Stimulated activated CD8-positive, alpha-beta memory T cell treated with anti-CD3 and anti-CD28 coated beads, Interleukin-7, amount 100 ng/mL, for 1 hour (primary cell): ENCODE measurements around the gene DENND6B.

Experiments
- DNase-seq, 2 donors: peaks; one replicate each; pipeline ENCODE4 v3.0.0-alpha.2; 2020; ENCODE audit warnings: low read depth in 2 of 2

The DENND6B gene

DNA sequence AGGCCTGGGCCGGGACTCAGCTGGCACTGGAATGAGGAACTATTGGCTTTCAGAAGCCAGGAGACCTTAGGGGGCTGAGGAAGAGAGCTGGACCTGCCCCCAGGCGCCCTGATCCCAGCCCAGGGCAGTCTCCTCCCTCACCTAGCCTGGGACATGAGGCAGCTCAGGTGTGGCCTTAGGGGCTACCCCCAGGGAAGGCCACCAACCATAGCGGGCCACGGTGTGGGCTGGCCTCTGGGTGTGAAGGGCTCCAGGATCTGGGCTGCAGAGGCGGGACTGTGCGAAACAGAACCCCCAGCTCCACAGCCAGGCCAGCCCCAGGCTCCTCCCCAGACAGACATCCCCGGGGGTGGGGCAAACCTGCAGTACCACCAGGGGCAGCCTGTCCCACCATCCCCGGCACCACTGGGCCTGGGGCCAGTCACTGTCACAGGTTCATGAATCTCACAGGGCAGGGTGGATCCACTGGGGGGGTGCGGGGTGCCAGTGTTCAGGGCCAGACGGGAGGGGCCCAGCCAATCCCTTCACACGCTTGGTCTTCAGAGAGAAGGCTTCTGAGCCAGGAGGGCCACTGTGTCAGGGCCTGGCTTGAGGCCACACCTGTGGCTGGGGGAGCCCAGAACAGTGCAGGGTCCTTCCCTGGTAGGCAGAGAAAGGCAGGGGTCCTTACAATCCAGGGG lies 22.8 kb downstream of the DENND6B start:
- DNase-seq = no peak

- no peak for DNase-seq
These were observed 23.3 kb downstream of the DENND6B start for GRCh38 chr22:50303515-50303847.

DNA sequence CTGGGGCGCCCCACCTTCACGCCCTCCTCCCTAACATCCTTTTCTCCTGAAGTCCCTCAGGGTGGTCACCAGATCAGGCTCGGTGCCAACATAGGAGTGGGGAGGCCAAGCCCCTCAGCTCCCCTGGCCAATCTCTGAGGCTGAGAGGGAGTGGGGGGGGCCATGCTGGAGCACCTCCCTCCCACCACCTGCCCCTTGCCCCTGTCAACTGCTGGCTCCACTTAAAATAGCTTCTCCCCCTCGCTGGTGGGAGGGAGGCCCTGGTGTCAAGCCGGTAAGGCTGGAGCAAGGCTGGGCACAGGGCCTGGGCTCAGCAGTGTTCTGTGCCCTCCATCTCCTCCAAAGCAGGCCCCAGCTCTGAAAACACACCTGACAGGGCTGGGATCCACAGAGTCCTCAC lies 24.2 kb downstream of the DENND6B start:
- no peak for DNase-seq

- no peak for DNase-seq
These were observed 24.7 kb downstream of the DENND6B start for GRCh38 chr22:50302041-50302541.

GRCh38 chr22:50301581-50301991 lies 25.2 kb downstream of the DENND6B start:
- DNase-seq = no peak

GRCh38 chr22:50300620-50301257 lies 26.1 kb downstream of the DENND6B start:
- no peak for DNase-seq

DNA sequence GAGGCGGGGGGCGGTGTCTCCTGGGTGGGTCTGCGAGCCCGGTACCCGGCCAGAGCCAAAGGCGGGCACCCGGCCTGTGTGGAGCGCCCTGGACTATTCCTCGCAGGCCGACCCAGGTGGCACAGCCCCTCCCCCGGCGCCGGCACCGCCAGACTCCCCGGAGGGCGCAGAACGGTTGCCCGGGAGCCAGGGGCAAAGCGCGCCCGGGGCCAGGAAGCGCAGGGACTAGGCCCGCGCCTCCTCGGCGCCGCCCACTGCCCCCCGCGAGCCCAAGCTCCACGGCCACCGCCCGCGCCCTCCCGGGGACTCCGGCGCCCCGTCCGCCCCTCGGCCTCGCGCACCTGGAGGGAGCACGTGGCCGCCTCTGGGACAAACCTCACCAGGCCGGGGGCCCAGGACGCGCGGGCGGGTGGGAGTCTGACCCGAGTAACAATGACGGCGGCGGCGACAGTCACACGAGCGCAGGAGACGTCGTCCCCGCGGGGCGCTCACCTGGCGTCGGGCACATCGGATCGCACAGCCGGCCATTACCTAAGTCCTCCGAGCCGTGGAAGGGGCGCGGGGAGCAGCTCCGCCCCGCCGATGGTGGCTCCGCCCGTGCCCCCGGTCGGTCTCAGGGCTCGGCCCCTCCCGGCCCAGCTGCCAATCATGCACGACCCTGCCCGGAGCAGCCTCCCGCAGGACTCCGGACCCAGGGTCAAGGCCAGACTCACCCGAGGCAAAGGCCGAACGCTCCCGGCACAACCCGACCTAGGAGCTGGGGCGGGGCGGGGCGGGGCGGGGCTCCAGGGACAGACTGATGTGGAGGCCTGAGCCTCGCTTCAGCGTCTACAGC lies 26.8 kb downstream of the DENND6B start:
- no peak for DNase-seq

GRCh38 chr22:50298937-50299784 lies 27.7 kb downstream of the DENND6B start:
- DNase-seq = no peak

GRCh38 chr22:50298266-50298637 lies 28.6 kb downstream of the DENND6B start:
- DNase-seq = no peak

- DNase-seq = no peak
These were observed 29.1 kb downstream of the DENND6B start for GRCh38 chr22:50297510-50298265.

DNA sequence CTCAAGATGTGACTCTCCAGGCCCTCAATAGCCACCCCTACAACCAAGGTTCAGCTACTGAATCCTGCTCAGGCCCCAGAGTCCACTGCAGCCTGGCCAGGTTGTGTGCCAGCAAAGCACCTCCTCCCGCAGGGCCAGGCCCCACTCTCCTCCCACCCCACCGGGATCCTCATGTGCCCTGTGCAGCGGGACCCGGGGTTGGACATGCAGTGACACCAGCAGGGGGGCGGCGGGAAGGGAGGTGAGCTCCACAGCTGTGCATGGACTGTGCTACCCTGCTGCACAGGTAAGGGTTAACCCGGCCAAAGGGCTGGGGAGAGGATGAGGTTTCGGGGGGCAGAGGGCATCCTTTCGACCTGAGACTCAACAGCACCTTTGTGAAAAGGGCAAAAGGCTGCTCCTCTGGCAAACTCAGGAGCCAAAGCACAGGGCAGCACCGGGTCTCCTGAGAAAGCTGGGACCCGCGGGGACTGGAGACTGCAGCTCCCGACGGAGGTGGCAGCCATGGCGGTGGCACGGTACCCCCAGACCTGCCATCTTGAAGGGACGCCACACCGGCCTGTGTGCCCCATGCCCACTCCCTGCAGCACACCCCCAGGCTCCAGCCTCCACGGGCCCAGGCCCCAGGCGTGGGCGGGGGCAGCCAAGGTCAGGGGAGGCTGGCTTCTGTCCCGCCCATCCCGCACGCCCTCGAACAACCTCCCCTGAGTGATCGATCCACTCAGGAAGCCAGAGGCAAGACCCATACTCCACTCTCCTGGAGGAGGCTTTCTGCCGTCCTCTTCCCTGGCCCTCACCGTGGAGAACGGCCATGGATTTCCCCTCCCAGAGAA lies 29.9 kb downstream of the DENND6B start:
- no peak for DNase-seq

DNA sequence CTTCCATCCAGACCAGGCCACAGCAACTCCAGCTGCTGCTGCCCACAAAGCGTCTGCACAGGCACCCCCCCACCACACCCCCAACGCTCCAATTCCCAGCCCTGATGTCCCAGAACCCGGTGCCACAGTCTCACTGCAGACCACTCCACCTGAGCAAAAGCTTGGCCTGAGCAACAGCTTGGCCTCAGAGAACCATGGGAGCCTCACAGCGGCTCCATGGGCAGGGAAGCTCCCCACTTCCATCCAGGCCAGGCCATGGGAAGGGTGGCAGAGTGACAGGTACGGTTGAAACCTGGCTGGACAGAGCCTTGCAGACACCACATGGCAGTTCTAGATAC lies 32.5 kb downstream of the DENND6B start:
- DNase-seq = no peak

DNA sequence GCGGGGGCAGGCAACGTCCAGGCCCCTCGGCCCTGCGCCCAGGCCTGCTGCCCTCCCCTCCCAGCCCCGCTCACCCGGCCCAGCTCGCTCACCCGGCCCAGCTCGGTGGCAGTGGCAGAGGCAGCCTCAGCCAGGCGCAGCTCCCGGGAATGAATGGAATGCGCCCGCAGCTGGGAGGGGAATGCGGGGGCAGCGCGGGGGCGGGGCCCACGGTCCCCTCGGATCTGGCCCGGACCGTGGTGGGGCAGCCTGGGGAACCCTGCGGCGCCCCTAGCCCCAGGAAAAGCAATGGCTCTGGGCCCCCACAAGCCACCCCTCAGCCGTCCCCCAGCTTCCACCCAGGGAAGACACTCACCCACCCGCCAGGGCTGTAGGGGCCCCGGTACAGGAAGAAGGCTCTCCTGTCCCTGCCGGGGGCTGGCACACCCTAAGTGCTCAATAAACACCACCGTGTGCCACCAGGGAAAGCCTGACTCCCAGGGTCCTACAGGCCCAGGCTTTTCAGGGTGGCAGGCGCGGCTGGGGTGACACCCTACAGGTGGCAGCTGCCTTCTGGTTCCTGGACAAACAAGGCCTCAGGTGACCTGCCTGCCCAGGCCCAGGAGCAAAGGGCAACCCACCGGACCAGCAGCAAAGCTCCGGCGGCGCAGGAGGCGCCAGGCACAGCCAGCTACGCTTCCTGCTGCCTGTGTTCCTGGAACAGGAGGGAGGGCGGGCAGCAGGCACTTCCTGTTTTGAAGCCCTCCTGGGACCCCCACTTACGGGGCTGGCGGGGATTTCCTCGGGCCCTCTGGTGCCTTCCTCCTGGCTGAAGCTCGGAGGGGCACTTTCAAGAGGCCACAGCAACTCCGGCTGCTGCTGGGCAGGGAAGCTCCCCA lies 33.1 kb downstream of the DENND6B start:
- DNase-seq = no peak

- no peak for DNase-seq
These were observed 34.0 kb downstream of the DENND6B start for GRCh38 chr22:50292643-50293440.

DNA sequence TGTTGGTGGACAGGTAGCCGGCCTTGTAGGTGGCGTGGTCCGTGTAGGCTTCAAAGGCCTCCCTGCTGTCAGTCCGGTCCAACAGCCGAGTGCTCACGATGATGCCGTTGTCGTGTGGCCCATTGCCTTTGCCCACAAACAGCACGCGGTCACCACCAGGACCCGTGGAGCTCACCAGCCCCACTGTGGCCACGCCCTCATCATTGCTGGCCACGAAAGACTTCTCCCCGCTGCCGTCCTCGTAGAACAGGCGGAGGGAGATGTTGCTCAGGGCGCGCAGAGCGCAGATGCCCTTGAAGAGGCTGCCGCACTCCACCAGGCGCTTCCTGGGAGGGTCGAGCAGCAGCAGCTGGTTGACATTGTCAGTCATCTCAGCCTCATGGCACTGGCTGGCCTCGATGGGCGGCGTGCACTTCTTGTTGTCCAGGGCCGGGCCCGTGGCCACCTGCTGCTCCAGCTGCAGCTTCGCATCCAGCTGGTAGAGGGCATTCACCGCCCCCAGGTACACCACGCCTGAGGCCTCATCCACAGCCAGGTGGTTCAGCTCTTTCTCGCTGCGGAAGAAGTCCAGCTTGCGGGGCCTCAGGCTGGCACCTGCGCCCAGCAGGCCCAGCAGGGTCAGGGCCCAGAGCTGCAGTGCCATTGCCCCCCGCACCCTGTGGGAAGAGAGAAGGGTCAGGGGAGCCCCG lies 36.7 kb downstream of the DENND6B start:
- DNase-seq = no peak

DNA sequence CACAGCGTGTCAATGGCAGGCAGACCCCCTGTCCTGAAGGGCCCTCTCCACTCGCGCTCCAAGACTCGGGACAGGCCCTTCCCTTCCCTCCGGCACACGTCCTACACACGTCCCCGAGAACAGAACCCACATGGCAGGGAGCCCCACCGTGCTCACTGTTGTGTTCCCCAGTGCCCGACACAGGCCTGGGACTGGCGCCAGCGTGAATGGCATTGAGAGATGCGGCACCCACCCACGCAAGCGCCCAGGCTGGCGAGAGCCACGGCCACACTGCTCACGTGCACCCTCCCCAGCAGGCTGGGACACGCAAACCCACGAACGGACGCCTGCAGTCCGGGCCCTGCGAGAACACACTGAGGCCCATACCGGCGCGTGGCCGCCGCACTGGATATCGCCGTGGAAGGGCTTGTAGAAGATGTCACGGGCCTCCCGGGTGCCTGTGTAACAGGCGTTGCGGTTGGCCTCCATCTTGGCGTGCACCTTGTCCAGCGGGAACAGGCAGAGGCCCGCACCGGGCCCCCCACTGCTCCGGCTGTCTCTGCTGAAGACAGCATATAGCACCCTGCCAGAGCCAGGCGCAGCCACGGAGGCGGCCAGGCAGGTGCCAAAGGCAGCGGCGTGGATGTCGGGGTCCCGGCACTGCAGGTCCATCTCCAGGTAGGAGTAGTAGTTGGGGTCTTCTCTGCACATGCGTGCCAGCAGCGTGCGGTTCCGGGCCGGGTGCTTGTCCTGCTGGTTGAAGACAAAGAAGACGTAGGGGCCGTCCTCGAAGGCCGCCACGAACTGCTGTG lies 37.5 kb downstream of the DENND6B start:
- DNase-seq = no peak

DNA sequence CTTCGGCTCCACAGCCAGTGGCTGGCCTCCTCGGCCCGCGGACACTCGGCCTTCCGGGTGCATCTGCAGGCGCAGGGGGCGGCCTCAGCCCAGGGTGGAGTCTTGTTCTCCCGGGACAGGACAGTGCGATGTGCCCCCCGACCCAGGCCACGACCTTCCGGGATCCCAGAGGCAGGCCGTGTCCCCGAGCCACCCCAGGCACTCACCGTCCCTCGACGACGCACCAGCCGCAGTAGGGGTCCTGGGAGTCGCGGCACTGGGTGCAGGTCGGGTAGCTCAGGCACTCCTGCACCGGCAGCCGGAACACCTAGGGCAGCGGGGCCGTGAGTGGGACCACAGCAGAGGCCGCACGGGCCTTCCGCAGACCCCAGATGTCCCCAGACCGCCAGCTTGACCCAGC lies 39.1 kb downstream of the DENND6B start:
- no peak for DNase-seq
